Measurements from ENCODE around the gene ENOPH1. TPM values are rescaled to one million over a fixed set of nuclear protein-coding genes. Genes with fewer than 3 reads are reported as not detected.

The ENOPH1 gene
- total RNA-seq, 1 donor: 38.4 TPM

DNA sequence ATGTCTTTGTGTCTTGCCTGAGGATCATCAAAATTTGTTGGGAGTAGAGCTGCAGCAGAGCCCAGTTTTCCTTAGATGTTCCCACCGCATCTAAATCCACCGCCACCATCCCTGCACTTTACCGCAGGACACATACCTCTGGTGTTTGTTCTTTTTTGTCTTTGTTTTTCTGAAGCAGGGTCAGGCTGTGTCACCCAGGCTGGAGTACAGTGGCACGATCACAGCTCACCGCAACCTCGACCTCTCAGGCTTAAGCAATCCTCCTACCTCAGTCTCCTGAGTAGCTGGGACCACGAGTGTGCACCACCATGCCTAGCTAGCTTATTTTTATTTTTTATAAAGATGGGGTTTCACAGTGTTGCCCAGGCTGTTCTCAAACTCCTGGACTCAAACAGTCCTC, 4.6 kb downstream of the ENOPH1 start:
- Histone ChIP-seq H3K4me2 (ENCODE audit: insufficient read depth, low read length) (no peak overlapping the region), H4K20me1 (ENCODE audit: insufficient read depth, low read length) (peaks cover 33% of the 10 kb centered on the region), H3K79me2 (ENCODE audit: insufficient read depth, low read length) (peaks cover 95% of the 10 kb centered on the region), H3K9me3 (ENCODE audit: low read depth, low read length) (no peaks in the 10 kb centered on the region), H3K27ac (ENCODE audit: low read depth, low read length) (no peak overlapping the region), H3K27me3 (ENCODE audit: insufficient read depth, low read length) (no peaks in the 10 kb centered on the region), H3K36me3 (ENCODE audit: insufficient read depth, low read length) (no peaks in the 10 kb centered on the region), H3K4me3 (ENCODE audit: insufficient read depth, low read length) (no peak overlapping the region), H3K4me1 (ENCODE audit: insufficient read depth, low read length) (peaks cover 11% of the 10 kb centered on the region), H2AFZ (ENCODE audit: low read length) (no peak overlapping the region)
- TF ChIP-seq CTCF (IDR thresholded peaks at IDR 0.05; ENCODE audit: extremely low read depth, low read depth, low read length): no peak
- DNase-seq (ENCODE audit: insufficient read length, low spot score, missing footprints): no peak

- Histone ChIP-seq H3K4me1 (ENCODE audit: insufficient read depth, low read length) (peaks cover 9% of the 10 kb centered on the region), H3K27me3 (ENCODE audit: insufficient read depth, low read length) (no peaks in the 10 kb centered on the region), H3K9me3 (ENCODE audit: low read depth, low read length) (no peaks in the 10 kb centered on the region), H3K4me3 (ENCODE audit: insufficient read depth, low read length) (no peak overlapping the region), H3K79me2 (ENCODE audit: insufficient read depth, low read length) (peaks cover 99% of the 10 kb centered on the region), H3K36me3 (ENCODE audit: insufficient read depth, low read length) (no peaks in the 10 kb centered on the region), H3K27ac (ENCODE audit: low read depth, low read length) (no peak overlapping the region), H2AFZ (ENCODE audit: low read length) (no peak overlapping the region), H4K20me1 (ENCODE audit: insufficient read depth, low read length) (peaks cover 33% of the 10 kb centered on the region), H3K4me2 (ENCODE audit: insufficient read depth, low read length) (no peak overlapping the region)
- no peak for DNase-seq (ENCODE audit: insufficient read length, low spot score, missing footprints)
- TF ChIP-seq CTCF (IDR thresholded peaks at IDR 0.05; ENCODE audit: extremely low read depth, low read depth, low read length): no peak
Measured at GRCh38 chr4:82436130-82436529, 5.7 kb downstream of the ENOPH1 start.

GRCh38 chr4:82436780-82437179, 6.4 kb downstream of the ENOPH1 start:
- no peaks in the 10 kb centered on the region for H3K9me3 ChIP-seq (ENCODE audit: low read depth, low read length)
- no peak overlapping the region for H3K4me2 ChIP-seq (ENCODE audit: insufficient read depth, low read length)
- peaks cover 28% of the 10 kb centered on the region for H4K20me1 ChIP-seq (ENCODE audit: insufficient read depth, low read length)
- no peaks in the 10 kb centered on the region for H3K27me3 ChIP-seq (ENCODE audit: insufficient read depth, low read length)
- H3K27ac ChIP-seq (ENCODE audit: low read depth, low read length): no peak overlapping the region
- H3K4me1 ChIP-seq (ENCODE audit: insufficient read depth, low read length): peaks cover 2% of the 10 kb centered on the region
- H3K4me3 ChIP-seq (ENCODE audit: insufficient read depth, low read length): no peak overlapping the region
- no peaks in the 10 kb centered on the region for H3K36me3 ChIP-seq (ENCODE audit: insufficient read depth, low read length)
- H3K79me2 ChIP-seq (ENCODE audit: insufficient read depth, low read length): peaks cover 99% of the 10 kb centered on the region
- no peak for TF ChIP-seq CTCF (IDR thresholded peaks at IDR 0.05; ENCODE audit: extremely low read depth, low read depth, low read length)
- DNase-seq (ENCODE audit: insufficient read length, low spot score, missing footprints): no peak
- no peak overlapping the region for H2AFZ ChIP-seq (ENCODE audit: low read length)

GRCh38 chr4:82437285-82438005, 7.1 kb downstream of the ENOPH1 start:
- Histone ChIP-seq H3K36me3 (ENCODE audit: insufficient read depth, low read length) (no peaks in the 10 kb centered on the region), H3K27me3 (ENCODE audit: insufficient read depth, low read length) (no peaks in the 10 kb centered on the region), H3K9me3 (ENCODE audit: low read depth, low read length) (no peaks in the 10 kb centered on the region), H3K27ac (ENCODE audit: low read depth, low read length) (no peak overlapping the region), H3K4me3 (ENCODE audit: insufficient read depth, low read length) (no peak overlapping the region), H2AFZ (ENCODE audit: low read length) (no peak overlapping the region), H3K79me2 (ENCODE audit: insufficient read depth, low read length) (peaks cover 99% of the 10 kb centered on the region), H3K4me1 (ENCODE audit: insufficient read depth, low read length) (no peaks in the 10 kb centered on the region), H3K4me2 (ENCODE audit: insufficient read depth, low read length) (no peak overlapping the region), H4K20me1 (ENCODE audit: insufficient read depth, low read length) (peaks cover 25% of the 10 kb centered on the region)
- peak; percentile 51 for DNase-seq (ENCODE audit: insufficient read length, low spot score, missing footprints)
- TF ChIP-seq CTCF (IDR thresholded peaks at IDR 0.05; ENCODE audit: extremely low read depth, low read depth, low read length): no peak

Data from osteoblast (primary cell).